ENCODE data around the gene PPFIBP2.
A peak's percentile ranks its signal among the peaks of the same experiment; 100 is the strongest.

Gene PPFIBP2

DNA sequence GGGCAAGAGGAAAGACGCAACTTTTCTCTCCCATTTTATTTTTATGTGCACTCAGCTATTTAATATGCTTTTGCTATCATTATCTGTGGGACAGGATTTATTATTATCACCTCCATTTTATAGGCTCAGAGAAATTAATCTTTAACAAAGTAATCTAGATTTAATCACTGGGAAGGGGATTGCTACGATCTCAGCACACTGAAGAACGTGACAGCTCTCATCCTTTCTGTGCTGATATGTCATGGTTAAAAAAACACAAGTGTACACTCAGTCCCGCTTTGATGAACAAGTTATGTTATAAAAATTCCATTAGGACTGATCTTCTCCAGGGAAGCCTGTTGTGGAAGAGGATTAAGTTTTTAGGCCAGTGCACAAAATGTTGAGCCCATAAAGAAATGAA lies 121.9 kb downstream of the PPFIBP2 start:
- no peak for DNase-seq (ENCODE audit: low read depth)
- no peak overlapping the region for H3K4me3 ChIP-seq (ENCODE audit: low read length)
- TF ChIP-seq, protein P1, sequence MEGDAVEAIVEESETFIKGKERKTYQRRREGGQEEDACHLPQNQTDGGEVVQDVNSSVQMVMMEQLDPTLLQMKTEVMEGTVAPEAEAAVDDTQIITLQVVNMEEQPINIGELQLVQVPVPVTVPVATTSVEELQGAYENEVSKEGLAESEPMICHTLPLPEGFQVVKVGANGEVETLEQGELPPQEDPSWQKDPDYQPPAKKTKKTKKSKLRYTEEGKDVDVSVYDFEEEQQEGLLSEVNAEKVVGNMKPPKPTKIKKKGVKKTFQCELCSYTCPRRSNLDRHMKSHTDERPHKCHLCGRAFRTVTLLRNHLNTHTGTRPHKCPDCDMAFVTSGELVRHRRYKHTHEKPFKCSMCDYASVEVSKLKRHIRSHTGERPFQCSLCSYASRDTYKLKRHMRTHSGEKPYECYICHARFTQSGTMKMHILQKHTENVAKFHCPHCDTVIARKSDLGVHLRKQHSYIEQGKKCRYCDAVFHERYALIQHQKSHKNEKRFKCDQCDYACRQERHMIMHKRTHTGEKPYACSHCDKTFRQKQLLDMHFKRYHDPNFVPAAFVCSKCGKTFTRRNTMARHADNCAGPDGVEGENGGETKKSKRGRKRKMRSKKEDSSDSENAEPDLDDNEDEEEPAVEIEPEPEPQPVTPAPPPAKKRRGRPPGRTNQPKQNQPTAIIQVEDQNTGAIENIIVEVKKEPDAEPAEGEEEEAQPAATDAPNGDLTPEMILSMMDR (IDR thresholded peaks at IDR 0.05; ENCODE audit: insufficient read depth, low read depth, low read length, missing control alignments): no peak

DNA sequence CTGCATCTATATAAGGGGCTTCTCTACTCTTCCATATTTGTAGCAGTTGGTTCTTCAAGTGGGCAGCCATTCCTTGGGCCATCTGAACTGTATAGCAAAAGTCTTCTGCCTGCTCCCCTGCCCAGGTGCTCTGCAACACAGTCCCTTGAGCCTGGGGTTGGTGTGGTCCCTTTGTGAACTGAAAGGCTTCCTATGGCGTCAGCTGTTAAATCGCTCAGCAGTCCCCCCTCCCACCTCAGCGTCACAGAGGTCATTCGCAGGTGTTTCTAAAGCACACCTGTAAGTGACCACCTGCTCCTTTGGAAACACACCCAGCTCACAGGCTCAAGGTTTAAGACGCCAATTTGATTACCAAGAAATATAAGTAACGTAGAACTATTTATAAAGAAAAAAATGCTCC lies 122.6 kb downstream of the PPFIBP2 start:
- TF ChIP-seq, protein P1 (IDR thresholded peaks at IDR 0.05; ENCODE audit: insufficient read depth, low read depth, low read length, missing control alignments): no peak
- H3K4me3 ChIP-seq (ENCODE audit: low read length): no peak overlapping the region
- DNase-seq (ENCODE audit: low read depth): no peak

DNA sequence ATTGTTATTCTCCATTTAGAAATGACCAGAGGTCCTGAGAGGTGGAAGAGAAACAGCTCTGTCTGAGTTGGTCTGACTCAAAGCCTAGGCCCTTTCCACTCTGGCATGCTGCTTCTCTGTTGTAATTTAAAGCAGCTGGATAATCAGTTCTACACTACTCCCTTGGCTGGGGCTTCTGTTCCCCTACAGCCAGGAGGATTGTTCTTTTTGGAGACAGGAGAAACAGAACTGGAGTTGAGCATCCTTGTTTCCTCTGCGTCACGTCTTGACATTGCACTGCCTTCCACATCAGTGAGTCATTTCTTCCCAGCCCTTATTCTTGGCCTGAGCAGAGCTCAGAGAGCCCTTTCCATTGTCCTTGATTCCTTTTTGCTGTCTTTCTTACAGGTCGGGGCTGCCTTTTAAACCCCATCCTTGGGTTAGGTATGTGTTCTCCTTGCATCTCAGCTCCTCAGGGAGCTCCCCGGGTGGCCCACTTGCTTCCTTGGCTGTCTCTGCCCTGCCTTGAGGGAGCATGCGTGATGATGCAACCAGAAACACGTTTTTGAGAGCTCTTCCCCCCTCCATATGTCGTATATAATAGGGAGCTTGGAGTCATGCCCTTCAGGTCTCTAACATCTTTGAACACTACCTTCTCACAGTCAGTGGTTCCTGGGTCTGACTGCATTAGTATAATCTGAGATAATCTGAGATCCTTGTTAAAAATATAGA lies 123.8 kb downstream of the PPFIBP2 start:
- no peak overlapping the region for H3K4me3 ChIP-seq (ENCODE audit: low read length)
- DNase-seq (ENCODE audit: low read depth): peak; percentile 76
- TF ChIP-seq, protein P1 (IDR thresholded peaks at IDR 0.05; ENCODE audit: insufficient read depth, low read depth, low read length, missing control alignments): no peak

DNA sequence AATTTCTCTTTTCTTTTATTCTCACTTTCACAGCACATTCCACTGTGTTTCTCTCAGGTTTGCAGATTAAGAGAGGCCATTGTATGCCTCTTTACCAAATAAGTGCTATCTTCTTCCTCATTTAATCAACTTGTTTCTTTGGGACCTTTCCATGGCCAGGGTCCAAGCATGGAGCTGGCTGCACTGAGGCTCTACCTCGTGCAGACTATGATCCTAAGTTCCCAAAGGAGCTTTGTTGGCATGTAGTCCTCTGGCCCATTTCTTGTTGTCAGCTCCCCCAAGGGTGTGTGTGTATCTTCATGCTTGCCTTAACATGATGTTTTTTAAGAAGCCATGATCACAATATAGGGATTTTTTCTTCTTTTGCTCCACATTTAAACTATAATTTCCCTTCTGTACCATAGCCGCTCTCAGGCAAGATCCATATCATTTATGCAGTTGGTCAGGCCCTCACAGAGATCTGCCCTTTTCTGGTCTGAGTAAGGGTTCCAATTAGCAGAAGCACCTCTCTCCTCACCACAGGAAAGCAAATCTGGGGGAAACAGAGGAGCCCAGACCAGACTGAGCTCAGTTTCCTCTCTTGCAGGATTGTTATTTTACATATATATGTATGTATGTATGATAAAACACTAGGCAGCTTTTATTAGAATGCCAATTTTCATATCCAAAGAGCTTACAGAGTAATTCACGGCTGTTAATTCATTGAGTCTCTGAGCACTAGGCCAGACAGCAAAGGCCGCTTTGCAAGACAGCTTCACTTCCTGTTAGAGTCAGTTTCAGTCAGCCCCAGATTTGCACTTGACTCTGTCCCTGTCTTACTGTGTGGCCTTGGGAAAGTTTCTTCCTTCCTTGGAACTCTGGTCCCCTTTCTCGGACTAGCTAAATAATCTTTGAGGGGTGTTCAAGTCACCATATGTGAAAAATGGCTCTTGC lies 125.2 kb downstream of the PPFIBP2 start:
- H3K4me3 ChIP-seq (ENCODE audit: low read length): no peak overlapping the region
- TF ChIP-seq, protein P1 (IDR thresholded peaks at IDR 0.05; ENCODE audit: insufficient read depth, low read depth, low read length, missing control alignments): no peak
- no peak for DNase-seq (ENCODE audit: low read depth)

DNA sequence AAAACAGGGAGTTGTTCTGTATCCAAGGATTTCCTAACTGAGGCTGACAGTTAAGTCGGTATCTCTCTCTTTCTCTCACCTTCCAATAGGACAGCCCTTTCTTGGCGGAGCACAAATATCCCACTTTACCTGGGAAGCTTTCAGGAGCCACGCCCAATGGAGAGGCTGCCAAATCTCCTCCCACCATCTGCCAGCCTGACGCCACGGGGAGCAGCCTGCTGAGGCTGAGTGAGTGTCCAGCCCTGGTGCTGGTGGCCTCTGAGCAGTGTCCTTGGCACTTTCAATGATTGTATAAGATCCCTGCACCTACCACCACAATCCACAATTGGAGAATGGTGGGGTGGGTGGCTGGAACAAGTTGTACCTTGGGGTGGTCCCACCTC lies 125.8 kb downstream of the PPFIBP2 start:
- TF ChIP-seq, protein P1 (IDR thresholded peaks at IDR 0.05; ENCODE audit: insufficient read depth, low read depth, low read length, missing control alignments): no peak
- H3K4me3 ChIP-seq (ENCODE audit: low read length): no peak overlapping the region
- DNase-seq (ENCODE audit: low read depth): no peak

DNA sequence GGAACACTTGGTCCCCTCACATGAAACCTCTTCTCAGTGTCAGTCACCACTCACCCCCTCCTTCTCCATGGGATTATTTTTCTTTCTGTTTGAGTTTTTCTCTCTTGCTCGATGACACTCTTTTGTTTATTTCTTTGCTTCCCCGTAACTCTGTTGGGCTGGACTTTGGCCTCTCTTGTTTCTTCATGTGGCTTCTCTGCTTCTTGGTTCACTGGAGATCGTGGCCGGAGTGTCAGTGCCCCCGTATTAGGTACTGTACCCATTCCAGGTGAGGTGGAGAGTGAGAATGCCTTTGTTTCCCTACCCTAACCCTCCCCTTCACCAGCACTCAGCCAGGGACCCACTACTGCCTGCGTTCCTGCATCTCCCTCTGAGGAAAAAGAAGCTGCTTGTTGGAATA lies 127.0 kb downstream of the PPFIBP2 start:
- no peak for DNase-seq (ENCODE audit: low read depth)
- no peak overlapping the region for H3K4me3 ChIP-seq (ENCODE audit: low read length)
- TF ChIP-seq, protein P1 (IDR thresholded peaks at IDR 0.05; ENCODE audit: insufficient read depth, low read depth, low read length, missing control alignments): no peak
